ENCODE measurements around the gene TMEM208. TPM values are rescaled to one million over a fixed set of nuclear protein-coding genes. Genes with fewer than 3 reads are reported as not detected.

The TMEM208 gene
- total RNA-seq, 6 experiments from 2014 or later: 32.6 to 58.7 (median 40.5) TPM

GRCh38 chr16:67248073-67248400 lies 21.1 kb downstream of the TMEM208 start:
- TF ChIP-seq CTCF (IDR thresholded peaks at IDR 0.05): no peak
- TF ChIP-seq POLR2A (IDR thresholded peaks at IDR 0.05): no peak
- Histone ChIP-seq H3K4me1 (peaks cover 0 to 42% (median 0%) of the 10 kb centered on the region in 4 donors), H3K4me3 (peak overlapping the region; percentile 33 to 34 (median 33)), H3K27ac (no peak overlapping the region), H3K36me3 (no peaks in the 10 kb centered on the region), H3K27me3 (peaks cover 0 to 10% of the 10 kb centered on the region in 2 donors), H3K9me3 (no peaks in the 10 kb centered on the region)
- DNase-seq: peak in 1 of 3 donors; percentile 22
- no peak for ATAC-seq
- intact Hi-C loops (cut with DNase I): no loop called here
- WGBS (ENCODE audit: insufficient coverage, low coverage, low lambda C conversion rate, missing lambda C conversion rate): 20% methylated on average over 4 of the region's 7 CpGs

- intact Hi-C loops (cut with DNase I): no loop called here
- ATAC-seq (no peak), DNase-seq (peak in 2 of 3 donors; percentile 43 to 47)
- H3K36me3 ChIP-seq: no peaks in the 10 kb centered on the region
- H3K4me3 ChIP-seq: peak within 1 kb of the TSS; percentile 33 to 66 (median 34)
- H3K9me3 ChIP-seq: no peaks in the 10 kb centered on the region
- 0% methylated on average over 5 of the region's 75 CpGs for WGBS (ENCODE audit: insufficient coverage, low coverage, low lambda C conversion rate, missing lambda C conversion rate)
- peaks cover 0 to 42% (median 0%) of the 10 kb centered on the region in 4 donors for H3K4me1 ChIP-seq
- H3K27ac ChIP-seq: no peak within 1 kb of the TSS
- TF ChIP-seq POLR2A (IDR thresholded peaks at IDR 0.05): no peak
- peak in 2 of 4 donors; percentile 7 to 21 for TF ChIP-seq CTCF (IDR thresholded peaks at IDR 0.05)
- peaks cover 0 to 10% of the 10 kb centered on the region in 2 donors for H3K27me3 ChIP-seq
These were observed 21.7 kb downstream of the TMEM208 start, which contains the start of gene SLC9A5 for GRCh38 chr16:67248401-67249177. Gene SLC9A5, plus strand, starts transcription at chr16:67248979. Its CDS starts 36 bp downstream, at chr16:67249015.

- WGBS (ENCODE audit: insufficient coverage, low coverage, low lambda C conversion rate, missing lambda C conversion rate): 36% methylated on average over 7 of the region's 22 CpGs
- DNase-seq (peak in 2 of 3 donors; percentile 7 to 47), ATAC-seq (no peak)
- intact Hi-C loops (cut with DNase I): loop anchor here in 1 of 2 donors (10.0 kb wide), 1 partner anchor 145 kb away; the partner anchor contains the start of gene TPPP3
- no peak for TF ChIP-seq POLR2A (IDR thresholded peaks at IDR 0.05)
- no peak for TF ChIP-seq CTCF (IDR thresholded peaks at IDR 0.05)
- no peaks in the 10 kb centered on the region for H3K36me3 ChIP-seq
- H3K27me3 ChIP-seq: peaks cover 0 to 10% of the 10 kb centered on the region in 2 donors
- no peak overlapping the region for H3K27ac ChIP-seq
- peaks cover 0 to 42% (median 0%) of the 10 kb centered on the region in 4 donors for H3K4me1 ChIP-seq
- H3K9me3 ChIP-seq: no peaks in the 10 kb centered on the region
- H3K4me3 ChIP-seq: peak overlapping the region; percentile 33 to 34 (median 33)
These were observed 22.5 kb downstream of the TMEM208 start for GRCh38 chr16:67249178-67250044.

- no peaks in the 10 kb centered on the region for H3K9me3 ChIP-seq
- TF ChIP-seq POLR2A (IDR thresholded peaks at IDR 0.05) (no peak), CTCF (IDR thresholded peaks at IDR 0.05) (no peak)
- WGBS (ENCODE audit: insufficient coverage, low coverage, low lambda C conversion rate, missing lambda C conversion rate): 79% methylated on average over 4 of the region's 4 CpGs
- peak in 1 of 3 donors; percentile 4 for DNase-seq
- H3K4me3 ChIP-seq: no peak overlapping the region
- no peaks in the 10 kb centered on the region for H3K36me3 ChIP-seq
- no peak overlapping the region for H3K27ac ChIP-seq
- H3K27me3 ChIP-seq: peaks cover 0 to 10% of the 10 kb centered on the region in 2 donors
- intact Hi-C loops (cut with DNase I): loop anchor here in 1 of 2 donors (10.0 kb wide), 1 partner anchor 145 kb away; the partner anchor contains the start of gene TPPP3
- peaks cover 0 to 38% (median 0%) of the 10 kb centered on the region in 4 donors for H3K4me1 ChIP-seq
- no peak for ATAC-seq
These were observed 23.1 kb downstream of the TMEM208 start for GRCh38 chr16:67250045-67250327.

Measured in right lobe of liver (tissue), 6 donors.